Tongue (tissue), 2 donors: ENCODE data around the gene TMEM254. TPM values are rescaled to one million over a fixed set of nuclear protein-coding genes. Genes with fewer than 3 reads are reported as not detected.
"Not testable (repeated sequence)": the region's sequence is repeated elsewhere in the genome, so short reads cannot be mapped to it uniquely, and the experiment has no call there.

Source experiments
- DNase-seq: peaks from one replicate; pipeline ENCODE4 v3.0.0-alpha.2; 2015
- total RNA-seq: library from RNA; depleted of rRNA; stranded (reverse); fragments of >200 nt; gene quantifications from one replicate; pipeline ENCODE4 v1.2.3, GENCODE V29; 2014

Gene TMEM254
- total RNA-seq, 1 donor from 2014 or later: 7.3 TPM

- no peak for DNase-seq
Measured at GRCh38 chr10:80077869-80078447, 507 bp upstream of the TMEM254 start.

DNA sequence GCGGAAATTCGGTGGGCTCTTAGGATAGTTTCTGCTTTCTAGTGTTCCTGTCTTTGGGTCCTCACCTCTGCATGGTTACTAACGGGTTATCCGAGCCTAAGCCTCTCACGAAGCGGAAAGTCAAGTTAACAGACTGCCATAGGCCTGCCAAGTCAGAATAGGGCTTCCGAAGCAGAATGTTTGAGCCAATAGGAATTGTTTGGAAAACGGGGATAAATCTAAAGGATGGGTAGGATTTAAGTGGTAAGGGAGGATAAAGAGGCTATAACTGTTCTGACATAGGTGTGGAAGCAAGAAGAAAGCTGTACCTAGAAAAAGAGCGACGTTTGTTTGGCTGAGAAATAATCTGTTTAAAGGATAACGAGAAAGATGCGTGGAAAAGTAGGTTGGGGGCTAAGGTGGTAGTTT, 851 bp downstream of the TMEM254 start:
- no peak for DNase-seq

- no peak for DNase-seq
Measured at GRCh38 chr10:80081026-80081425, 2.6 kb downstream of the TMEM254 start.

GRCh38 chr10:80081801-80082750, 3.6 kb downstream of the TMEM254 start:
- no peak for DNase-seq

GRCh38 chr10:80090121-80090520, 11.7 kb downstream of the TMEM254 start:
- DNase-seq: no peak

DNA sequence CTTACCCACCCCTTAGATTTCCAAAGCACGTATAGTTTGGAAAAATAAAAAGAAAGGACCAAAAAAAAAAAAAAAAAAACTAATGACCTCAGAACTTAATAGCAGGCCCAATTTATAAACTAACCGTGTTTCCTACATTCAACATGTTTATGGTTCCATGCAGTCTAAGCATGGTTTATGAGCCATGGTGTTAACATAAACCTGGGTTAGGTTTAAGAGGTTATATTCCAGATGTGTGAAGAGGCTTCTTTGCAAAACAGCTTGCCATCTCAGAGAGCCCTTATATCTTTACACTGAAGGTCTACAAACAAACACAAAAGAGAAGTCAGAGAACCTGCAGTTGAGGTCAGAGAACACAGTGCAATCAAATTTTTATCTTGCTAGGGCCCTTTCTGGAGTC, 15.8 kb downstream of the TMEM254 start:
- DNase-seq: no peak

- not testable (repeated sequence) for DNase-seq
Measured at GRCh38 chr10:80098272-80098671, 19.8 kb downstream of the TMEM254 start.

- not testable (repeated sequence) for DNase-seq
Measured at GRCh38 chr10:80099295-80099694, 20.8 kb downstream of the TMEM254 start.

- no peak for DNase-seq
Measured at GRCh38 chr10:80100116-80100515, 21.7 kb downstream of the TMEM254 start.

GRCh38 chr10:80100861-80101695, 22.6 kb downstream of the TMEM254 start:
- DNase-seq: no peak

DNA sequence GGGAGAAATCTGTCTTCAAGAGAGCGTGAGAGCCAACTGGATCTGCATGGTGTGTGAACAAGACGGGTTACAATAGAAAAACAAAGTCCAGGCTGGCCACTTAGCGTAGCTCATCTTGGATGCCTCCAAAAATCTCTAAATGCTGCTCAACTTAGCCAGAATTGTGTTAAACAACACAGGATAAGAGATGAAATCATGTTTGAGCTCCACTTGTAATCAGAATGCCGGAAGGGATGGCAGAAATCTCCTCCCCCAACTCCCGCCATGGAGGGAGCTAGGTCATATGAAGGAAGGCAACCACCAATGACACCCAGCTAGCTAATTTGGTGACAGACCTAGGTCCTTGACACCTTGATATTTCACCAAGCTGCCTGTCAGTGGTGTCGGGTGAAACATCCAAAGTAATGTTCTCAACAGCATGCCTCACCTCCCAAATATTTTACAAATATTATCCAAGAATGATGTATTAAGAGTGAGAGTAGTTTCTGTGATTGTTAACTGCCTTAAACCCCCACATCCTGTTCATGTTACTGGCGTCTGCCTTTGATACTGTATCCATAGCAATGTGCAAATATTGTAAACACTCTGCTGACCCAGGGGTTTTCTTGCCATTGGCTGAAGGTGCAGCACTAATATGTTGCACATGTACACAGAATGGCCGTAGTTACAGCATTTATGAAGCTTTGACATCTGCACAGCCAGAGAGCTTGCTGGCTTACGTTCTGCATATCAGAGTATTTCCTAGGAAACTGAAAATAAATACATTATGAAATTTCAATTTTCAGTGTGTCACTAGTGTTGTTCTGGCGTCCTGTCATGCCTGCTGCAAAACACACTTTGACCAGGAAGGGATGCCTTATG, 25.8 kb downstream of the TMEM254 start:
- DNase-seq: peak; percentile 93

GRCh38 chr10:80108576-80109239, 30.2 kb downstream of the TMEM254 start:
- no peak for DNase-seq

GRCh38 chr10:80110986-80111385, 32.5 kb downstream of the TMEM254 start:
- peak; percentile 22 for DNase-seq

GRCh38 chr10:80118669-80119068, 40.2 kb downstream of the TMEM254 start:
- no peak for DNase-seq

- no peak for DNase-seq
Measured at GRCh38 chr10:80122110-80122710, 43.7 kb downstream of the TMEM254 start.

DNA sequence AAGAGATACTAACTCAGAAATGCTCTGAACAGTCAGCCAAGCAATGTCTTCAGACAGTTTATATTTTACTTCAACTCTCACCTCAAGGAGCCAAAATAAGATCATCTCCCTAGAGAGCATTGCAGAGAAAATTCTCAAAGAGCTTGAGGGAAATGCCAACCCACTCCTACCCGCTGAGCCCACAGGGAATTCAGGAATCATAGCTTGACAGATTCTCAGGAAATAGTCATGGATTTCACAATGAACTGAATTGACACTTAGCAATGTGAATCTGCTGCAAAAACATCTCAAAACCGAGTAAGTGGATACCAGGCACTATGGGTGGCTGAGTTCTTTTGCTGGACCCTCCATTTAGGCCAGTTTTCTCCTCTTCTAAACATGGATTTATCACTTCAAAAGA, 44.3 kb downstream of the TMEM254 start:
- no peak for DNase-seq

DNA sequence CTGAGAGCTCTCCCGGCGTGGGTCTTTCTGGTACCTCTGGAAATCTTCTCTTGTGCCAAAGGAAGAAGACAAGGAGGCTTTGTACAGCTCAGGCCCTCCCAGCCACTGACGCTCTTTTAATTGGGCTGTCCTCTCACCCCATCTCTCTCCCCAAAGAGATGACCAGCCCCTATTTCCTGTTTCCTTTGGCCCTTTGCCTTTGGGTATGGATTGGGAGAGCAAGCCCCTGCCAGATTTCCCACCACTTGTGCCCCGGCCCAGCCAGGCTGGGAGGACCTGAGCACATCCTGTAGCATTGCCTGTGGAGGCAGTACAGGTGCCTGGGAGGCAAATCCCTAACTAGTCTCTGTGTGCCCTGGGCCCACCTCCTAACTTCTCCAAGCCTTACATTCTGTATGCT, 48.4 kb downstream of the TMEM254 start:
- peak; percentile 30 for DNase-seq

GRCh38 chr10:80131499-80131901, 53.0 kb downstream of the TMEM254 start:
- DNase-seq: no peak

GRCh38 chr10:80132299-80133139, 54.1 kb downstream of the TMEM254 start, which contains the start of gene PLAC9:
TSS of gene PLAC9 (plus strand) at chr10:80132730. CDS start at chr10:80132763, 33 bp downstream.
- peak; percentile 61 for DNase-seq

GRCh38 chr10:80133206-80133605, 54.7 kb downstream of the TMEM254 start:
- DNase-seq: no peak
